ENCODE data around the gene CEBPE.
A peak's percentile ranks its signal among the peaks of the same experiment; 100 is the strongest.

The CEBPE gene

GRCh38 chr14:23118506-23119362 lies at the start of gene CEBPE:
TSS of gene CEBPE (minus strand) at chr14:23119255. CDS start at chr14:23119091, 164 bp downstream.
- no peak for DNase-seq

GRCh38 chr14:23168246-23168645 lies 49.2 kb upstream of the CEBPE start:
- DNase-seq = no peak

- no peak for DNase-seq
These were observed 48.2 kb upstream of the CEBPE start for GRCh38 chr14:23167116-23167847.

GRCh38 chr14:23164949-23165348 lies 45.9 kb upstream of the CEBPE start:
- DNase-seq = no peak

GRCh38 chr14:23164250-23164649 lies 45.2 kb upstream of the CEBPE start:
- DNase-seq = no peak

- no peak for DNase-seq
These were observed 44.8 kb upstream of the CEBPE start for GRCh38 chr14:23163830-23164229.

- DNase-seq = no peak
These were observed 43.7 kb upstream of the CEBPE start for GRCh38 chr14:23162800-23163199.

GRCh38 chr14:23162005-23162404 lies 43.0 kb upstream of the CEBPE start:
- DNase-seq = no peak

GRCh38 chr14:23160924-23161522 lies 42.0 kb upstream of the CEBPE start:
- peak in 1 of 2 donors; percentile 15 for DNase-seq

- DNase-seq = no peak
These were observed 40.5 kb upstream of the CEBPE start for GRCh38 chr14:23159532-23159931.

- no peak for DNase-seq
These were observed 39.7 kb upstream of the CEBPE start for GRCh38 chr14:23158779-23159178.

GRCh38 chr14:23154964-23155587 lies 36.0 kb upstream of the CEBPE start:
- peak; percentile 17 to 48 for DNase-seq

GRCh38 chr14:23153851-23154796 lies 35.1 kb upstream of the CEBPE start:
- peak; percentile 18 to 29 for DNase-seq

- no peak for DNase-seq
These were observed 32.3 kb upstream of the CEBPE start for GRCh38 chr14:23151342-23151741.

- no peak for DNase-seq
These were observed 30.7 kb upstream of the CEBPE start for GRCh38 chr14:23149745-23150144.

- DNase-seq = no peak
These were observed 29.7 kb upstream of the CEBPE start for GRCh38 chr14:23148591-23149249.

GRCh38 chr14:23147676-23148075 lies 28.6 kb upstream of the CEBPE start:
- DNase-seq = no peak

GRCh38 chr14:23146980-23147379 lies 27.9 kb upstream of the CEBPE start:
- DNase-seq = no peak

- DNase-seq = no peak
These were observed 27.4 kb upstream of the CEBPE start for GRCh38 chr14:23146351-23146910.

GRCh38 chr14:23145794-23146350 lies 26.8 kb upstream of the CEBPE start:
- no peak for DNase-seq

- no peak for DNase-seq
These were observed 24.9 kb upstream of the CEBPE start for GRCh38 chr14:23143911-23144310.
